Transverse colon (tissue), 4 donors: ENCODE measurements around the gene MISP3. TPM values are rescaled to one million over a fixed set of nuclear protein-coding genes. Genes with fewer than 3 reads are reported as not detected.

Source experiments
- DNase-seq: peaks from one replicate; pipeline ENCODE4 v3.0.0-alpha.2; 2019
- H3K27ac ChIP-seq, 4 donors: fragments of 200-600 bp; sonication (generic); 2 replicates each; pipeline ENCODE4 v1.5.1; 2016 to 2018; ENCODE audit warnings: inconsistent platforms in 4 of 4
- H3K27me3 ChIP-seq: fragments of 200-600 bp; sonication (generic); 2 replicates; pipeline ENCODE4 v1.5.1; 2017; ENCODE audit warnings: inconsistent platforms
- H3K36me3 ChIP-seq, 4 donors: fragments of 200-600 bp; sonication (generic); 2 replicates each; pipeline ENCODE4 v1.5.1; 2017 to 2019; ENCODE audit warnings: inconsistent platforms in 4 of 4
- H3K4me1 ChIP-seq, 4 donors: fragments of 200-600 bp; sonication (generic); 2 replicates each; pipeline ENCODE4 v1.5.1; 2017 to 2020; ENCODE audit warnings: inconsistent platforms in 4 of 4
- H3K4me3 ChIP-seq, 4 donors: fragments of 200-600 bp; sonication (generic); 1 replicate in 1 of 4; 2 replicates in 3 of 4; pipeline versions ENCODE4 v1.5.1 to v1.6.1; 2017 to 2019; ENCODE audit warnings: inconsistent platforms in 4 of 4
- H3K9me3 ChIP-seq, 2 donors: fragments of 200-600 bp; sonication (generic); 2 replicates each; pipeline ENCODE4 v1.5.1; 2017 to 2019; ENCODE audit warnings: inconsistent platforms in 2 of 2
- CTCF ChIP-seq, 5 experiments: fragments of 200-600 bp in 3 of 5; fragments of 450-650 bp in 2 of 5; sonication (generic) in 3 of 5; IDR thresholded peaks; 1 replicate in 2 of 5; 2 replicates in 3 of 5; pipeline ENCODE4 v1.5.1; 2016 to 2017; ENCODE audit warnings: antibody characterized with exemption in 5 of 5, inconsistent platforms in 3 of 5, mild to moderate bottlenecking in 2 of 5, moderate library complexity in 1 of 5
- EP300 ChIP-seq: sonication (generic); formaldehyde crosslinking; IDR thresholded peaks from one replicate; pipeline ENCODE4 v1.6.1; 2017; ENCODE audit warnings: antibody characterized with exemption, low read depth
- POLR2A ChIP-seq: fragments of 450-650 bp; IDR thresholded peaks from one replicate; pipeline ENCODE4 v1.6.1; 2016; ENCODE audit warnings: antibody characterized with exemption, mild to moderate bottlenecking, moderate library complexity
- POLR2AphosphoS5 ChIP-seq, 3 donors: sonication (generic); formaldehyde crosslinking; IDR thresholded peaks; one replicate each; pipeline ENCODE4 v1.6.1; 2016; ENCODE audit warnings: antibody characterized with exemption in 3 of 3
- WGBS, 2 donors: methylation state at CpG; one replicate each; pipeline ENCODE4 v1.1.5; 2018; ENCODE audit warnings: low coverage in 1 of 2; 5-methylcytosine and 5-hydroxymethylcytosine counted together
- in situ Hi-C, 4 donors: fragments of 200-750 bp; cut with MboI; loops; one replicate each; pipeline versions ENCODE4 v1.15.0 to v1.15.1; 2017; ENCODE audit warnings: low sequenced_read_pairs in 3 of 4, low pct_ligation_motif_present in 1 of 4, low pct_unique_long_range_greater_than_20kb in 1 of 4
- intact Hi-C: fragments of 100-400 bp; cut with DNase I; formaldehyde crosslinking; loops from one replicate; pipeline ENCODE4 v1.15.1; 2023; ENCODE audit warnings: low total_unique reads
- total RNA-seq, 4 donors: library from RNA; depleted of rRNA; stranded (reverse); fragments of >200 nt; gene quantifications; one replicate each; pipeline ENCODE4 v1.1.0, GENCODE V29; 2016

Gene MISP3
- total RNA-seq, 4 donors from 2014 or later: 23.8 to 115 (median 35.8) TPM

DNA sequence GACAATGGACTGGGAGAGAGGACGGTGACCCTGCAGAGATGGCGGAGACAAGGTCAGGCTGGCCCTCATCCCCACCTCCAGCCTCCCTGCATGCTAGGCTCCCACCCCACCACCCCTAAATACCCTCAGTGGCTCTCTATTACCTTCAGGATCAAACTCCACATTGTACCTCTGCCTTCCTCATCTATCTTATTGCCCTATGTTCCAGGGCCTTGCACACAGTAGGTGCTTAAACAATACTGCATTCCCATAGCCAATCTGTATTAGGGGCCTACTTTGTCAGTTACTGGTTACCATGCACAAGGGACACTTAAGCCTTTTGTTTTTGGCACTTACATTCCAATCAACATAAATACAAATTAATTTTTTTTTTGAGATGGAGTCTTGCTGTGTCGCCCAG, 17.2 kb upstream of the MISP3 start:
- no peak for DNase-seq
- TF ChIP-seq POLR2A: no peak
- TF ChIP-seq EP300: no peak
- TF ChIP-seq POLR2AphosphoS5 (IDR thresholded peaks at IDR 0.05): no peak
- no peak for TF ChIP-seq CTCF (IDR thresholded peaks at IDR 0.05)
- Histone ChIP-seq H3K4me1 (peaks cover 0 to 16% (median 12%) of the 10 kb centered on the region in 4 donors), H3K9me3 (no peaks in the 10 kb centered on the region), H3K4me3 (no peak overlapping the region), H3K27me3 (peaks cover 34% of the 10 kb centered on the region), H3K36me3 (no peaks in the 10 kb centered on the region), H3K27ac (no peak overlapping the region)
- WGBS, 2 donors: 96% methylated on average over 3 of the region's 3 CpGs; no CpG with 5 or more reads in 1 of the 2 donors
- intact Hi-C loops: loop anchor here (5.0 kb wide), 1 partner anchor 847 kb away; no protein-coding TSS in a partner anchor
- in situ Hi-C loops: loop anchor here (10.0 to 25.0 kb wide), 4 partner anchors 161 to 468 kb away; partner anchors contain the start of gene NANOS3 (in 1 of the 4)

DNA sequence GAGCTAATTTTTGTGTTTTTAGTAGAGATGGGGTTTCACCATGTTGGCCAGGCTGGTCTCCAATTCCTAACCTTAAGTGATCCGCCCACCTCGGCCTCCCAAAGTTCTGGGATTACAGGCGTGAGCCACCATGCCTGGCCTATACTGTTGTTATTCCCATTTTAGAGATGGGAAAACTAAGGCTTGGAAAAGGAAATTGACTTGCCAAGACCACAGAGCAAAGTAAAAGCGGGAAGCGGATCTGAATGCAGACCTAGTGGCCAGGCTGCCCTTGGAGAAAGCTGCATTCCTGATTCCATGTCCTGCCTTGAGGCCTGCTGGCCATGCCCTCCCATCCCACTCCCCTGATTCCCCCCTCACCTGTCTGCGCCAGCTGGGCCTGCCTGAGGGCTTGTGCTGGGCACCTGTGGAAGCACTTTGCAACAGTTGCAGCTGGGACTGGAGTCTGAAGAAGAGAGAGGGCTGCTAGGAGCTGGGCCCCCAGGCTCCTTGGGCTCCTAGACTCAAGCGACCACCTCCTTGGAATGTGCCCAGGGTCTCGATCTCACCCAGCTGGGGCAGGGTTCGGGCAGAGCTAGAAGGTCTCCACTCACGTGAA, 16.4 kb upstream of the MISP3 start:
- WGBS, 2 donors: 95% methylated on average over 10 of the region's 10 CpGs; no CpG with 5 or more reads in 1 of the 2 donors
- in situ Hi-C loops: loop anchor here (10.0 to 25.0 kb wide), 4 partner anchors 161 to 469 kb away; partner anchors contain the start of gene NANOS3 (in 1 of the 4)
- Histone ChIP-seq H3K27ac (no peak overlapping the region), H3K9me3 (no peaks in the 10 kb centered on the region), H3K4me1 (peaks cover 0 to 16% (median 12%) of the 10 kb centered on the region in 4 donors), H3K27me3 (peaks cover 42% of the 10 kb centered on the region), H3K4me3 (no peak overlapping the region), H3K36me3 (no peaks in the 10 kb centered on the region)
- no peak for TF ChIP-seq POLR2A
- TF ChIP-seq POLR2AphosphoS5 (IDR thresholded peaks at IDR 0.05): no peak
- no peak for TF ChIP-seq EP300
- no peak for TF ChIP-seq CTCF (IDR thresholded peaks at IDR 0.05)
- intact Hi-C loops: loop anchor here (5.0 kb wide), 1 partner anchor 846 kb away; no protein-coding TSS in a partner anchor
- no peak for DNase-seq

DNA sequence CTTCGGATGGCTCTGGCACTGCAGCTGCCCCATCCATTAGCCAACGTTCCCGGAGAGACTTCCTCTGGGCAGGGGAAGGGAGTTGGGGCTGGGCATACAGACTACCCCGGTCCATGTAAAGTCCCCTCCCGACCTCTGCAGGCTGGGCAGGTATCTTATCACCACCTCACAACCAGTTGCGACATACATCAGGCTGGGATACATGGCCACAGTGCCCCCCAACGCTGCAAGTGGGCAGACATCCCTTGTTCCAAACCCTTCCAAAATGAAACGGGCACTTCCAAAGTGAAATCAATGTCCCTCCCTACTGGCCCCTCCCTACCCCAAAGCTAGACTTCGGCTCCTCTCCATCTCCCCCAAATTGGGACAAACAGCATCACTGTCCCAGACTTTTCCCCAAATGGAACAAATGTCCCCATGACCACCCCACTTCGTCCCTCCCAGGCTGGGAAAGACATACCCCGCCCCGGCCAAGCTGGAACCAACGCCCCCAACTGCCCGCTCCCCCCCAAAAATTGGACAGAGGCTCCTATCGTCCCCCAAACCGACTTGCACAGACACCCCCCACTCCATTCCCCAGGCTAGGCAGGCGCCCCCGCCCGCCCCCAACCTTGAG, 15.7 kb upstream of the MISP3 start:
- intact Hi-C loops: loop anchor here (5.0 kb wide), 1 partner anchor 845 kb away; no protein-coding TSS in a partner anchor
- Histone ChIP-seq H3K4me3 (peak overlapping the region in 3 of 4 donors; percentile 17 to 40 (median 32)), H3K36me3 (no peaks in the 10 kb centered on the region), H3K27ac (no peak overlapping the region), H3K4me1 (peaks cover 0 to 16% (median 12%) of the 10 kb centered on the region in 4 donors), H3K9me3 (no peaks in the 10 kb centered on the region), H3K27me3 (peaks cover 49% of the 10 kb centered on the region)
- WGBS, 2 donors: 22 to 37% methylated on average over 3 to 15 of the region's 19 CpGs
- in situ Hi-C loops: loop anchor here (10.0 to 25.0 kb wide), 4 partner anchors 162 to 470 kb away; partner anchors contain the start of gene NANOS3 (in 1 of the 4)
- no peak for DNase-seq
- TF ChIP-seq POLR2AphosphoS5 (IDR thresholded peaks at IDR 0.05) (no peak), POLR2A (no peak), EP300 (no peak), CTCF (IDR thresholded peaks at IDR 0.05) (no peak)
